C4-2B (cell line): ENCODE data around the gene SLC35E2B.

Experiments used
- CTCF ChIP-seq: fragments of 450-650 bp; conservative IDR thresholded peaks from 2 replicates; pipeline ENCODE4 v1.5.1; 2017; ENCODE audit warnings: mild to moderate bottlenecking
- ZFX ChIP-seq: fragments of 450-650 bp; IDR thresholded peaks from 2 replicates; pipeline ENCODE4 v1.6.1; 2017

- no peak; the same call in 1 of the 2 replicates for TF ChIP-seq CTCF
- TF ChIP-seq ZFX: no peak
Measured at GRCh38 chr1:1619917-1620361, 72.7 kb downstream of the SLC35E2B start.
